HL-60 (cell line): Measurements from ENCODE around the gene GNG2.
A peak's percentile ranks its signal among the peaks of the same experiment; 100 is the strongest.

Experiments used
- DNase-seq, 2 experiments: peaks; one replicate each; pipeline ENCODE4 v3.0.0-alpha.2; 2010 to 2020; ENCODE audit warnings: low read depth in 1 of 2, low spot score in 1 of 2
- H3K27ac ChIP-seq: fragments of 250-450 bp; sonication (Bioruptor Pico); replicated peaks from 2 replicates; pipeline ENCODE4 v1.5.1; 2020; ENCODE audit warnings: mild to moderate bottlenecking, moderate library complexity
- H3K27me3 ChIP-seq: fragments of 250-450 bp; sonication (Bioruptor Pico); 2 replicates; pipeline ENCODE4 v1.5.1; 2021; ENCODE audit warnings: mild to moderate bottlenecking, moderate library complexity; ENCODE audit not compliant: insufficient read depth, poor library complexity, severe bottlenecking
- H3K4me3 ChIP-seq: replicated peaks from 2 replicates; pipeline ENCODE4 v1.5.1; 2011; ENCODE audit warnings: mild to moderate bottlenecking, control low read depth, low read length; ENCODE audit not compliant: insufficient read depth
- GABPA ChIP-seq: IDR thresholded peaks from 2 replicates; pipeline ENCODE4 v1.6.1; 2012; ENCODE audit warnings: low read depth
- POLR2AphosphoS5 ChIP-seq: IDR thresholded peaks from 2 replicates; pipeline ENCODE4 v1.6.1; 2012; ENCODE audit warnings: low read depth
- SPI1 ChIP-seq: IDR thresholded peaks from 2 replicates; pipeline ENCODE4 v1.6.1; 2012; ENCODE audit warnings: low read depth, mild to moderate bottlenecking, borderline replicate concordance
- TF ChIP-seq, protein P1 (sequence below): IDR thresholded peaks from 2 replicates; pipeline ENCODE4 v1.6.1; 2012; ENCODE audit warnings: low read depth; ENCODE audit not compliant: insufficient replicate concordance
- TF ChIP-seq, protein P2 (sequence below): IDR thresholded peaks from one replicate; pipeline ENCODE4 v1.5.1; 2011; ENCODE audit warnings: low read length, control low read depth, inconsistent platforms; ENCODE audit not compliant: insufficient read depth

Gene GNG2

DNA sequence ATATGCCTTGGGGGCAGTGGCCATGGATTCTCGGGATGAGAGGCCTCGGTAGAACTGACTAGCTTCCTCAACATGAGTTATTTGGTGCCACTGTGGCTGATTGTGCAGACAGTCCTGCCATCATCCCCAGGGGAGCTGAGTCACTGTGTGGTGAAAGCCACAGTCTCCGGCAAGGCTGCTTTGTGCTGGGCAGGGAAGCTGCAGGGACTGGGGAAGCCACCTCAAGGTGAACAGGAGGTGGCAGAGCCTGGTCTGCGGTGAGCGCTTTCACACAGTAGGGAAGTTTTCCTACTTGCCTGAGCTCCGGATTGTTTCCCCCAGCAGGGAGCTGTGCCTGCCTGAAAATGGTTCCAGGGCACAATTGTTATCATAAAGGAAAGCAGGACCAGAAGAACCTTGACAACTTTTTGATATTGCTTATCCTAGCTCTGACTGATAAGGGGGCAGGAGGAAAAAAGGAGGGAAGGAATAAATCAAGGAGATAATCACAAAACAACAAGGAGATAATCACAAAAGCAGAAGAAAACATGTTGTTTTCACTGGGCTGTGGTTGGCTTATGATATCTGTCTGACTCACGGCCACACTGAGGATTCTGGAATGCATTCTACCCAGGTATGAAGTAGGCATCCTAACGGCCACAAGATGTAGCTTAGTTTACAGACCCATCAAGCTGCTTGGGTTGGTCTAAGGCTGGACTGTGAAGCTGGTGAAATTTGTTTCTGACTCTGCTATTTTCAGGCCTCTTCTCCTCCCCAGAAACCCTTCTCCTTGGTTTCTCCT, 32.2 kb upstream of the GNG2 start:
- peak; percentile 84 to 95 for DNase-seq
- no peak overlapping the region for H3K27ac ChIP-seq
- TF ChIP-seq, protein P1, sequence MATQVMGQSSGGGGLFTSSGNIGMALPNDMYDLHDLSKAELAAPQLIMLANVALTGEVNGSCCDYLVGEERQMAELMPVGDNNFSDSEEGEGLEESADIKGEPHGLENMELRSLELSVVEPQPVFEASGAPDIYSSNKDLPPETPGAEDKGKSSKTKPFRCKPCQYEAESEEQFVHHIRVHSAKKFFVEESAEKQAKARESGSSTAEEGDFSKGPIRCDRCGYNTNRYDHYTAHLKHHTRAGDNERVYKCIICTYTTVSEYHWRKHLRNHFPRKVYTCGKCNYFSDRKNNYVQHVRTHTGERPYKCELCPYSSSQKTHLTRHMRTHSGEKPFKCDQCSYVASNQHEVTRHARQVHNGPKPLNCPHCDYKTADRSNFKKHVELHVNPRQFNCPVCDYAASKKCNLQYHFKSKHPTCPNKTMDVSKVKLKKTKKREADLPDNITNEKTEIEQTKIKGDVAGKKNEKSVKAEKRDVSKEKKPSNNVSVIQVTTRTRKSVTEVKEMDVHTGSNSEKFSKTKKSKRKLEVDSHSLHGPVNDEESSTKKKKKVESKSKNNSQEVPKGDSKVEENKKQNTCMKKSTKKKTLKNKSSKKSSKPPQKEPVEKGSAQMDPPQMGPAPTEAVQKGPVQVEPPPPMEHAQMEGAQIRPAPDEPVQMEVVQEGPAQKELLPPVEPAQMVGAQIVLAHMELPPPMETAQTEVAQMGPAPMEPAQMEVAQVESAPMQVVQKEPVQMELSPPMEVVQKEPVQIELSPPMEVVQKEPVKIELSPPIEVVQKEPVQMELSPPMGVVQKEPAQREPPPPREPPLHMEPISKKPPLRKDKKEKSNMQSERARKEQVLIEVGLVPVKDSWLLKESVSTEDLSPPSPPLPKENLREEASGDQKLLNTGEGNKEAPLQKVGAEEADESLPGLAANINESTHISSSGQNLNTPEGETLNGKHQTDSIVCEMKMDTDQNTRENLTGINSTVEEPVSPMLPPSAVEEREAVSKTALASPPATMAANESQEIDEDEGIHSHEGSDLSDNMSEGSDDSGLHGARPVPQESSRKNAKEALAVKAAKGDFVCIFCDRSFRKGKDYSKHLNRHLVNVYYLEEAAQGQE: no peak
- TF ChIP-seq SPI1: peak; percentile 34; the same call in 1 of the 2 replicates
- TF ChIP-seq POLR2AphosphoS5: peak; percentile 73
- no peak overlapping the region for H3K4me3 ChIP-seq
- no peaks in the 10 kb centered on the region for H3K27me3 ChIP-seq

DNA sequence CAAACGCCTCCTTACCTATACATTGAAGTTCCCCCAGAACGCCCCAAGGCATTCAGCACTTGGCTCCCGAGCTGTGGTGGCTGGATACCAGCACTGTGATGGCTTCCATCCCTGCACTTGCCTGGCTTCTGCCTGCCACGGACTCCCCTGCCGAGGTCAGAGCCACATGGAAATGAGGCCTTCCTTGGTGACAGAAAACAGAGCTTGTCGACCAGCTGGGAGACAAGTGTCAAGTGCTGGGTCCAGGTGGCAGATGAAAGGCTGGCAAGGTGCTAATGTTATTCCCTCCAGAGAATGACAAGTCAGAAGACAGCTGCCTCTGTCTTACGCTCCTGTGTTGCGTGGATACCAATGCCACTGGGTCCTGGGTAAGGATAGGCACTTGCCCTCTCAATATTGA, 26.2 kb upstream of the GNG2 start:
- DNase-seq: no peak
- TF ChIP-seq, protein P2, sequence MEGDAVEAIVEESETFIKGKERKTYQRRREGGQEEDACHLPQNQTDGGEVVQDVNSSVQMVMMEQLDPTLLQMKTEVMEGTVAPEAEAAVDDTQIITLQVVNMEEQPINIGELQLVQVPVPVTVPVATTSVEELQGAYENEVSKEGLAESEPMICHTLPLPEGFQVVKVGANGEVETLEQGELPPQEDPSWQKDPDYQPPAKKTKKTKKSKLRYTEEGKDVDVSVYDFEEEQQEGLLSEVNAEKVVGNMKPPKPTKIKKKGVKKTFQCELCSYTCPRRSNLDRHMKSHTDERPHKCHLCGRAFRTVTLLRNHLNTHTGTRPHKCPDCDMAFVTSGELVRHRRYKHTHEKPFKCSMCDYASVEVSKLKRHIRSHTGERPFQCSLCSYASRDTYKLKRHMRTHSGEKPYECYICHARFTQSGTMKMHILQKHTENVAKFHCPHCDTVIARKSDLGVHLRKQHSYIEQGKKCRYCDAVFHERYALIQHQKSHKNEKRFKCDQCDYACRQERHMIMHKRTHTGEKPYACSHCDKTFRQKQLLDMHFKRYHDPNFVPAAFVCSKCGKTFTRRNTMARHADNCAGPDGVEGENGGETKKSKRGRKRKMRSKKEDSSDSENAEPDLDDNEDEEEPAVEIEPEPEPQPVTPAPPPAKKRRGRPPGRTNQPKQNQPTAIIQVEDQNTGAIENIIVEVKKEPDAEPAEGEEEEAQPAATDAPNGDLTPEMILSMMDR: no peak
- no peak for TF ChIP-seq POLR2AphosphoS5
- TF ChIP-seq GABPA: no peak
- TF ChIP-seq, protein P1: no peak
- no peak for TF ChIP-seq SPI1
- Histone ChIP-seq H3K27ac (no peak overlapping the region), H3K4me3 (no peak overlapping the region), H3K27me3 (no peaks in the 10 kb centered on the region)

DNA sequence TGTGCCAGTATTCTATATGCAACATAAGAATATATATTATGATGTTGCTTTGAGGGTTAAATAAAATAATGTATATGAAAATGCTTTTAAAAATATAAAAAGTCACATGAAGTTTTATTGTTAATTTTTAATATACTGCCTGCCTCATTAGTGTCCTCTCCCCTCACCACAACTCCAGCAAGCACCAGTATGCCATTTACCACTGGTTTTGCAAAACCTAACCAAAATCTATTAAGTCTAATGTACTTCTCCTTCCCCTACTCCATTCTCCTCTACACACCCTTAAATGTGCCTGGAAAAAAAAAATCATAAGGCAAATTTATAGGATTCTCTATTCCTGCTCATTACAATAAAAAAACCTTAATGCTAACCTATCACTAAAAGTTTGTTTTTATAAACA, 24.0 kb upstream of the GNG2 start:
- Histone ChIP-seq H3K27me3 (no peaks in the 10 kb centered on the region), H3K4me3 (no peak overlapping the region), H3K27ac (no peak overlapping the region)
- DNase-seq: no peak
- TF ChIP-seq GABPA (no peak), SPI1 (no peak), POLR2AphosphoS5 (no peak)
- TF ChIP-seq, protein P1: no peak
- TF ChIP-seq, protein P2: no peak
